HAP-1 (cell line): ENCODE results near the gene ZNF862.
A peak's percentile ranks its signal among the peaks of the same experiment; 100 is the strongest.

ENCODE experiments used
- DNase-seq, 2 experiments: peaks; one replicate each; pipeline ENCODE4 v3.0.0-alpha.2; 2016 to 2020; ENCODE audit warnings: low spot score in 2 of 2
- H3K27me3 ChIP-seq: fragments of 250-450 bp; sonication (Bioruptor Pico); 2 replicates; pipeline ENCODE4 v1.5.1; 2020; ENCODE audit warnings: low read depth, mild to moderate bottlenecking, moderate library complexity
- H3K36me3 ChIP-seq: fragments of 250-450 bp; sonication (Bioruptor Pico); replicated peaks from 2 replicates; pipeline ENCODE4 v1.5.1; 2020; ENCODE audit warnings: mild to moderate bottlenecking
- H3K4me1 ChIP-seq: fragments of 250-450 bp; sonication (Bioruptor Pico); 2 replicates; pipeline ENCODE4 v1.5.1; 2020; ENCODE audit warnings: mild to moderate bottlenecking
- H3K4me3 ChIP-seq: fragments of 250-450 bp; sonication (Bioruptor Pico); 2 replicates; pipeline ENCODE4 v1.5.1; 2020; ENCODE audit warnings: mild to moderate bottlenecking, moderate library complexity
- H3K9me3 ChIP-seq: fragments of 250-450 bp; sonication (Bioruptor Pico); 2 replicates; pipeline ENCODE4 v1.5.1; 2020; ENCODE audit warnings: mild to moderate bottlenecking, moderate library complexity
- in situ Hi-C: fragments of 300-500 bp; cut with MboI; formaldehyde crosslinking; loops from 3 replicates; pipeline ENCODE4 v1.14.3; 2020; ENCODE audit warnings: low sequenced_read_pairs, inconsistent platforms, mixed read lengths

Gene ZNF862

DNA sequence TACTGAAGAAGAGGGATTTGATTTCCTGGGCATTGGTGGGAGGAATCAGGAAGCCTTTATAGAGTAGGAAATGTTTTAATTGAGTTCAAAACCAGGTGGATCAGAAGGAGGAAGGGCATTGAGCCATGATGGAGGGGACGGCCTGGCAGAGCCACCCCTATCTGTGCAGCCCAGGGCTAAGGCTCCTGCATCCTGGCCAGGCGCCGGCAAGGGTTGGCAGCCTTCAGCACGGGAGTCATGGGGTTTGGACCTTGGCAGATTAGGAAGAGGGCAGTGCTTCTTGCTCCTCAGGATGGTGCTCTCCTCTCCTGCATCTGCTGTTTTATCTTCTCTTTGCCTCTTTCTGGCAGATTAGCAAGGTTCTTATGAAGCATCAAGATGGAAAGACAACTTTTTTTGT is 12.5 kb downstream of the ZNF862 start:
- Histone ChIP-seq H3K4me3 (no peak overlapping the region), H3K27me3 (no peaks in the 10 kb centered on the region), H3K9me3 (no peaks in the 10 kb centered on the region), H3K36me3 (no peaks in the 10 kb centered on the region), H3K4me1 (peaks cover 18% of the 10 kb centered on the region)
- in situ Hi-C loops: no loop called here
- DNase-seq: no peak

DNA sequence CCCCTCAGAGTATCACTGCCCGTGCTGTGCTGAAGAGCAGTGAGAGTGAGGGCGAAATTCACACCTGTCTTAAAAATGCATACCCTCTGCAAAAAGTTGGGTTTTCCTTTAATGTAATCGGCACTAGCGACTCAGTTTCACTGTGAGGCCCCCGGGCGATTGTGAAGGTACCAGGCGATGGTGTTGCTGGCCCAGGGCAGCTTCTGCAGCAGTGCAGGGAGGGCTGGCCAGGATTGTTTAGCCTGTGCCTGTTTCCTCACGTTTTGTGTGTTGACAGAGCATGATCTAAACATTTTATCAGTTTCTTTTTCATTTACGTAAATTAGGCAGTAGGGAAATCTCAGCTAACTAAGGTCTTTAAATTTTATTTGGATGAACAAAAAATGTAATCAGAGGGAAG is 13.3 kb downstream of the ZNF862 start:
- Histone ChIP-seq H3K27me3 (no peaks in the 10 kb centered on the region), H3K4me1 (peaks cover 18% of the 10 kb centered on the region), H3K9me3 (no peaks in the 10 kb centered on the region), H3K36me3 (no peaks in the 10 kb centered on the region), H3K4me3 (no peak overlapping the region)
- DNase-seq: no peak
- in situ Hi-C loops: no loop called here

DNA sequence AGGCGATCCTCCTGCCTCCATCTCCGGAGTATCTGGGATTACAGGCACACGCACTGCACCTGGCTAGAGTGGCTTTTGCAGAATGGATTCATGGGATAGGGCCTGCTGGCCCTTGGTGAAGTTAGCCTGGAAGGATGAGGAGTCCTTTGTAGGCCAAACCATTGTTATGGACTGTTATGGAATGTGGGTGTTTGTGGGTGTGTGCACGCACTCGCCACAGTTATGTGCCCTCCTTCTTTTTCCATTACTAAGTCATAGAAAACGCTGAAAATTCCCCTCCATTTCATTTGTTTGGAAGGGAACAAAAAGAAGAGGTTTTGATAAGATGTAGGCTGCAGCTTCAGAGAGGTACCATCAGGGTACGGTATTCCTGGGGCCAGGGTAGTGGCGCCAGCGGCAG is 15.0 kb downstream of the ZNF862 start:
- Histone ChIP-seq H3K27me3 (no peaks in the 10 kb centered on the region), H3K9me3 (no peaks in the 10 kb centered on the region), H3K4me1 (peaks cover 18% of the 10 kb centered on the region), H3K4me3 (no peak overlapping the region), H3K36me3 (no peaks in the 10 kb centered on the region)
- peak; percentile 15 to 26 for DNase-seq
- in situ Hi-C loops: no loop called here

DNA sequence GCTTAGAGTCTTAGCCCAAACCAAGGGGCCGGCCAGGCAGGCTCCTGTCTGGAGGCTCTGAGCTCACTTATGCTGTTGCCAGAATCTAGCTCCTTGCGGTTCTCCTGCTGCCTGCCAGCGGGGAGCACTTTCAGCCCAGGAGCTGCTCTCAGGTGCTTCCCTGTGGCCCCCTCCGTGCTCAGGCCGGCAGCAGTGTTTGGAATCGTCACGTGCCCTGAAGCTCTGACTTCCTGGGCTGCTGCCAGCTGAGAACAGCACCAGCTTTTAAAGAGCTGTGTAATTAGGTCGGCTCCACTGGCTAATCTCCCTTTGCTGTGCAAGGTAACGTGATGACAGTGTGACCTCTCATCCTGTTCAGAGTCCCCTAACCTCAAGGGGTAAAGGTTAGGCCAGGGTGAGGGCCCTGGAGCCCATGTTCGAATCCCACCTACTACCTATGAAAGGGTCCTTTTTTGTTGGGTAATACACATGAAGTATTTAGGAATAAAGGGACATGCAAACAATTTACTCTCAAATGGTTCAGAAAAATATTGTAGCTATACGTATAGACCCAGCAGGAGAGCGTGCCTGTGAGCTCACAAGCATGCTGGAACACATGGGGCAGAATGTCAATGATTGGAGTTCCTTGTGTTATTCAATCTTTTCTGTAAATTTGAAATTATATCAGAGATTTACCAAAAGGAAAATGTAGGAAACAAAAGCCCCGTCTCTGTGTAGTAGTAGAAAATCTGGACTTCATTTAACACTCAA is 16.6 kb downstream of the ZNF862 start:
- H3K4me3 ChIP-seq: no peak overlapping the region
- H3K27me3 ChIP-seq: no peaks in the 10 kb centered on the region
- no peaks in the 10 kb centered on the region for H3K9me3 ChIP-seq
- peak; percentile 74 to 80 for DNase-seq
- H3K4me1 ChIP-seq: peaks cover 18% of the 10 kb centered on the region
- in situ Hi-C loops: no loop called here
- no peaks in the 10 kb centered on the region for H3K36me3 ChIP-seq

DNA sequence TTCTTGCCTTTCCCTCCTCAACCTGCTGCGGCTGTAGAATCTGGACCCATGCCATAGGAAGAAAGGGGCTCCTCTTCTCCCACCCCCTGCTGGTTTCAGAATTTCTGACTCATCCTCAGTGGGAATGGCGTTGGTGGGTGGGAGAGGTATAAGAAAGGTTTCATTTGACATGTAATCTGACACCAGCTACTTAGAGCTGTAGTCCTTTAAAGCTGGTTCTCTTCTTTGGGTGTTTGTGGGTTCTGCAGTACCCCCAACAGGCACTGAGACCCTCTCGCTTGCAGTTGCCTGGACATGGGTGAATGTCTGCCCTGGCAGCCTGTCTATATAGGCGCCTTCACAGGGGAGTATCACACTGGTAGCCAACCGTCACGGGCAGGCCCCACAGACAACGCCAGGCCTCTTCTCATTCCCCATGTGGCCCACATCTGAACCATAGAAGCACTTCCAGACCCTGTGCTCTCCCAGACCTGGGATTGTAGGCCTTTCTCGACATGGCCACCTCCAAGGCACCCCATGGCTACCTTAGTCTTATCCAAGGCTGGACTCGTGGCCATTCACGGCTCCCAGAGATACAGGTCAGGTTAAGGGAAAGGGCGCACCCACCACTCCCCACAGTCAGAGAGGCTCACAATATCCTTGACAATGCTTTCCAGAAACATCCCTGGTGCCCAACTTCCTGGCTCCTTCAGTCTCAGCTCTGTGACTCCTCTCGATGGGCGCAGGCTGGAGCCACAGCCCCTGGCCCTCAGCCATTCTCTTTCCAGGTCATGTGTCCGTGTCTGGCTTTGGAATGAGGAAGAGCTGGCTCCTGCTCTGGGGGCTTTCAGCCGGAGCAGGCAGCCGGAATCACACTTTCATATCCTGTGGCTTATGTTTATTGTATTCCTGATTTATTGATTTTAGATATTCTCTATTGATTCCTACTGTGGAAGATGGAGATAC is 17.5 kb downstream of the ZNF862 start:
- DNase-seq: peak in 1 of 2 experiments; percentile 50
- Histone ChIP-seq H3K9me3 (no peaks in the 10 kb centered on the region), H3K4me3 (no peak overlapping the region), H3K4me1 (peaks cover 18% of the 10 kb centered on the region), H3K27me3 (no peaks in the 10 kb centered on the region), H3K36me3 (no peaks in the 10 kb centered on the region)
- in situ Hi-C loops: no loop called here

DNA sequence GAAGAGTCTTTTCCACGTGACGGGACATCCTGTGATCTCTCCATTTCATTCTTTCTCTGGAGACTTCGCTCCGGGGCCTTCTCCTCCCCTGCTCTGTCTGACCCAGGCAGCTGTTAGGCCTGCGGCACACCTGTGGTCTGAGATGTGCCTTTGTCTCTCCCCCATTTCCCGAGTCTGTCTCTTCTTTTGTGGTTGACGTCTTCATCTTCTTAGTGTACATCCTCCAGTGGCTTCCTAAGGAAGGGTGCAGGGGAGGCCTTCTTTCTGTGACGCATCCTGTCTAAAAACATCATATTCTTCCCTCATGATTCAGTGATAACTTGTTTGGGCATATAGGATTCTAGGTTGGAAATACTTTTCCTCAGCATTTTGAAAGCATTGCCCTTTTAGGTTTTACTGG is 18.4 kb downstream of the ZNF862 start:
- no peak overlapping the region for H3K4me3 ChIP-seq
- H3K4me1 ChIP-seq: peaks cover 18% of the 10 kb centered on the region
- DNase-seq: no peak
- H3K36me3 ChIP-seq: no peaks in the 10 kb centered on the region
- in situ Hi-C loops: no loop called here
- no peaks in the 10 kb centered on the region for H3K27me3 ChIP-seq
- H3K9me3 ChIP-seq: no peaks in the 10 kb centered on the region

DNA sequence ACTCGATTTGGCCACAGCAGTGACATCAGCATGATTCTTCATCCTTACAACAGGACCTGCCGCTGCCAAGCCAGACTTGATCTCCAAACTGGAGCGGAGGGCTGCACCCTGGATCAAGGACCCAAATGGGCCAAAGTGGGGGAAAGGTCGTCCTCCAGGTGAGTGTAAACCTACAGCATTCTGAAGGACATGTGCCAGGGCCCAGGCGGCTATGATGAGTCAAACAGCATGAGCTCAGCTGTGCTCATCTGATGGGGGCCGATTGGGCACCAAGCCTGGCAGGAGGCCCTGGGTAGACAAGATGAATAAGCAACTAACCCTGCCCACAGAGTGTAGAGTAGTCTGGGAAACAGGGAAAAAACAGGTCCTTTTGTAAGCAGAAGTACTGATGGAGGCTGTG is 21.2 kb downstream of the ZNF862 start:
- H3K36me3 ChIP-seq: no peaks in the 10 kb centered on the region
- in situ Hi-C loops: no loop called here
- H3K9me3 ChIP-seq: no peaks in the 10 kb centered on the region
- no peak overlapping the region for H3K4me3 ChIP-seq
- no peak for DNase-seq
- peaks cover 13% of the 10 kb centered on the region for H3K4me1 ChIP-seq
- H3K27me3 ChIP-seq: no peaks in the 10 kb centered on the region

DNA sequence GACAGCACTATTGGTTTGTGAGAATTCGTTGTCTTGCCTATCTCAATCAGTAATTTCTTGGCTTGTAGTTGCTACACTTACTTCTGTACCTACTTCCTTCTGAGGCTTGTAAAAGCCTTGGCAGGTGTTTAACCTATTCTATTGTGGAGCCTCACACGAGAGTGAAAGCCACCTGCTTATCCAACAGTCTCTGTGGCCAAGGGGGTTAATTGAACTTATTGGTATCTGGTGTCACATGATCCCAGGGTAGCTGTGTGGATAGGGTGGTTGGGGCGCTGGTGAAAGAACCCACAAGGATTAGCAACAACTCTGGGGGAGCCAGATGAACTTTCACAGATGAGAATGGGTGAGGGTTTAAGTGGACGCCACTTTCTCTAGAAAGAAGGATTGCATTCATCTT is 21.7 kb downstream of the ZNF862 start:
- H3K36me3 ChIP-seq: no peaks in the 10 kb centered on the region
- H3K4me1 ChIP-seq: peaks cover 8% of the 10 kb centered on the region
- no peaks in the 10 kb centered on the region for H3K9me3 ChIP-seq
- no peaks in the 10 kb centered on the region for H3K27me3 ChIP-seq
- DNase-seq: no peak
- in situ Hi-C loops: no loop called here
- H3K4me3 ChIP-seq: no peak overlapping the region

DNA sequence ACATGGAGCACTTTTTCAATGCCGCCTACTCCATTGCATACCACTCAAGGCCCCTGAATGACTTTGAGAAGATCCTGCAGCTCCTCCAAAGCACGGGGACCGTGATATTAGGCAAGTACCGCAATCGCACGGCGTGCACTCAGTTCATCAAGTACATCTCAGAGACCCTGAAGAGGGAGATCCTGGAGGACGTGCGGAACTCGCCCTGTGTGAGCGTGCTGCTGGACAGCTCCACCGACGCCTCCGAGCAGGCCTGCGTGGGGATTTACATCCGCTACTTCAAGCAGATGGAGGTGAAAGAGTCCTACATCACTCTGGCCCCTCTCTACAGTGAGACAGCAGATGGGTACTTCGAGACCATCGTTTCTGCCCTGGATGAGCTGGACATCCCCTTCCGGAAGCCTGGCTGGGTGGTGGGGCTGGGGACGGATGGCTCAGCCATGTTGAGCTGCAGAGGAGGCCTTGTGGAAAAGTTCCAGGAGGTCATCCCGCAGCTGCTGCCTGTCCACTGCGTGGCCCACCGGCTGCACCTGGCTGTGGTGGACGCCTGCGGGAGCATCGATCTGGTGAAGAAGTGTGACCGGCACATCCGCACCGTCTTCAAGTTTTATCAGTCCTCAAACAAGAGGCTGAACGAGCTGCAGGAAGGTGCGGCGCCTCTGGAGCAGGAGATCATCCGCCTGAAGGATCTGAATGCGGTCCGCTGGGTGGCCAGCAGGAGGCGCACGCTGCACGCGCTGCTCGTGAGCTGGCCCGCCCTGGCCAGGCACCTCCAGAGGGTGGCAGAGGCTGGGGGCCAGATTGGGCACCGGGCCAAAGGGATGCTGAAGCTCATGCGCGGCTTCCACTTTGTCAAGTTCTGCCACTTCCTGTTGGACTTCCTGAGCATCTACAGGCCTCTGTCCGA is 22.9 kb downstream of the ZNF862 start:
- Histone ChIP-seq H3K36me3 (no peaks in the 10 kb centered on the region), H3K4me1 (no peaks in the 10 kb centered on the region), H3K4me3 (no peak overlapping the region), H3K9me3 (no peaks in the 10 kb centered on the region), H3K27me3 (no peaks in the 10 kb centered on the region)
- in situ Hi-C loops: no loop called here
- no peak for DNase-seq

DNA sequence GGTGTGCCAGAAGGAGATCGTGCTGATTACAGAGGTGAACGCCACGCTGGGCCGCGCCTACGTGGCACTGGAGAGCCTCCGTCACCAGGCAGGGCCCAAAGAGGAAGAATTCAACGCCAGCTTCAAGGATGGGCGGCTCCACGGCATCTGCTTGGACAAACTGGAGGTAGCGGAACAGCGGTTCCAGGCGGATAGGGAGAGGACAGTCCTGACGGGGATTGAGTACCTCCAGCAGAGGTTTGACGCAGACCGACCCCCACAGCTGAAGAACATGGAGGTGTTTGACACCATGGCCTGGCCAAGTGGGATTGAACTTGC is 23.5 kb downstream of the ZNF862 start:
- Histone ChIP-seq H3K9me3 (no peaks in the 10 kb centered on the region), H3K27me3 (no peaks in the 10 kb centered on the region), H3K4me1 (no peaks in the 10 kb centered on the region), H3K4me3 (no peak overlapping the region), H3K36me3 (no peaks in the 10 kb centered on the region)
- in situ Hi-C loops: no loop called here
- DNase-seq: no peak

DNA sequence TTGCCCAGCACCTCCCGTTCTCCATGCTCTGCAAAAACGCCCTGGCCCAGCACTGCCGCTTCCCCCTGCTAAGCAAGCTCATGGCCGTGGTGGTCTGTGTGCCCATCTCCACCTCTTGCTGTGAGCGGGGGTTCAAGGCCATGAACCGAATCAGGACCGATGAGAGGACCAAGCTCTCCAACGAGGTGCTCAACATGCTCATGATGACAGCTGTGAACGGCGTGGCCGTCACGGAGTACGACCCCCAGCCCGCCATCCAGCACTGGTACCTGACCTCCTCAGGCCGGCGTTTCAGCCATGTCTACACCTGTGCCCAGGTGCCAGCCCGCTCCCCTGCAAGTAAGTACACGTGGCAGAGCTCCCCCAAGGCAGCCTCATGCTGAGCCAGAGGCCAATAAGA is 24.0 kb downstream of the ZNF862 start:
- in situ Hi-C loops: no loop called here
- H3K36me3 ChIP-seq: no peaks in the 10 kb centered on the region

DNA sequence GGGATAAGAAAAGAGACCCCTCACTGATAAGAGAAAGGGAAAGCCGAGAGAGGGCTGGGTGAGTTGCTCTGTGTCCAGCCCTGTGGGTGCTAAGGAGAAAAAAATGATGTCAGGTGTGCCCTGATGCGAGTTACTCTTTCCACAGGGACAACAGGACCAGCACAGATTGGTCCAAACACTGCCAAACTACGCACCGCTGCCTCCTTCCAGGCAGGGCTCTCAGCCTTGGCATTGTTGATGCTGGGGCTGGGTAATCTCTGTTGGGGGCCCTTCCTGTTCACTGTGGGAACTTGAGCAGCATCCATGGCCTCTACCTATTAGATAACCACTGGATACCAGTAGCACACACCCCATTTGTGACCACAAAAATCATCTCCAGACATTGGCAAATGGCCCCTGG is 25.3 kb downstream of the ZNF862 start:
- no peaks in the 10 kb centered on the region for H3K27me3 ChIP-seq
- no peaks in the 10 kb centered on the region for H3K36me3 ChIP-seq
- in situ Hi-C loops: no loop called here
- H3K4me1 ChIP-seq: no peaks in the 10 kb centered on the region
- H3K4me3 ChIP-seq: no peak overlapping the region
- DNase-seq: no peak
- H3K9me3 ChIP-seq: no peaks in the 10 kb centered on the region

More for the DNA sequence above, 24.0 kb downstream of the ZNF862 start:
- no peaks in the 10 kb centered on the region for H3K27me3 ChIP-seq
- no peak overlapping the region for H3K4me3 ChIP-seq
- DNase-seq: no peak
- no peaks in the 10 kb centered on the region for H3K9me3 ChIP-seq
- no peaks in the 10 kb centered on the region for H3K4me1 ChIP-seq

DNA sequence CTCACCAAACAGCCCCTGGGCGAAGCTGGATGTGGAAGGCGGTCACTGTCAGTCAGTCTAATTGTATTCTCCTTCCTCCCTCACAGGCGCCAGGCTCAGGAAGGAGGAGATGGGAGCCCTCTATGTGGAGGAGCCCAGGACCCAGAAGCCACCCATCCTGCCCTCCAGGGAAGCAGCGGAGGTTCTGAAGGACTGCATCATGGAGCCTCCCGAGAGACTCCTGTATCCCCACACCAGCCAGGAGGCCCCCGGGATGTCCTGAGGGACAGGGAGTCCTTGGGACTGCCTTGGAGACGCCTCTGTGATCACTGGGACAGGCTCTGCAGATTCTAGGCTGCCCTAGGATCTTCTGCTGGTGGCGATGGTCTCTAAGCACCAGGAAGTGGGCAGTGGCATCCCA is 25.8 kb downstream of the ZNF862 start:
- no peaks in the 10 kb centered on the region for H3K9me3 ChIP-seq
- H3K4me3 ChIP-seq: no peak overlapping the region
- H3K4me1 ChIP-seq: no peaks in the 10 kb centered on the region
- in situ Hi-C loops: no loop called here
- no peak for DNase-seq
- no peaks in the 10 kb centered on the region; the same call in 1 of the 2 replicates for H3K36me3 ChIP-seq
- H3K27me3 ChIP-seq: no peaks in the 10 kb centered on the region
